NCI-H460 (cell line): ENCODE measurements around the gene S100A6. TPM values are rescaled to one million over a fixed set of nuclear protein-coding genes. Genes with fewer than 3 reads are reported as not detected.
"Not testable (repeated sequence)": the region's sequence is repeated elsewhere in the genome, so short reads cannot be mapped to it uniquely, and the experiment has no call there.

Source experiments
- DNase-seq: peaks from one replicate; pipeline ENCODE4 v3.0.0-alpha.2; 2016; ENCODE audit warnings: low read depth; ENCODE audit errors: extremely low read depth
- total RNA-seq: library from RNA; depleted of rRNA; stranded (reverse); fragments of >200 nt; shearing (Covaris generic); gene quantifications from 2 replicates; pipeline ENCODE4 v1.2.3, GENCODE V29; 2014

S100A6 gene
- total RNA-seq, 1 experiment from 2014 or later = 743 TPM

- peak; percentile 87 for DNase-seq
These were observed 2.0 kb downstream of the S100A6 start for GRCh38 chr1:153533689-153534201.

DNA sequence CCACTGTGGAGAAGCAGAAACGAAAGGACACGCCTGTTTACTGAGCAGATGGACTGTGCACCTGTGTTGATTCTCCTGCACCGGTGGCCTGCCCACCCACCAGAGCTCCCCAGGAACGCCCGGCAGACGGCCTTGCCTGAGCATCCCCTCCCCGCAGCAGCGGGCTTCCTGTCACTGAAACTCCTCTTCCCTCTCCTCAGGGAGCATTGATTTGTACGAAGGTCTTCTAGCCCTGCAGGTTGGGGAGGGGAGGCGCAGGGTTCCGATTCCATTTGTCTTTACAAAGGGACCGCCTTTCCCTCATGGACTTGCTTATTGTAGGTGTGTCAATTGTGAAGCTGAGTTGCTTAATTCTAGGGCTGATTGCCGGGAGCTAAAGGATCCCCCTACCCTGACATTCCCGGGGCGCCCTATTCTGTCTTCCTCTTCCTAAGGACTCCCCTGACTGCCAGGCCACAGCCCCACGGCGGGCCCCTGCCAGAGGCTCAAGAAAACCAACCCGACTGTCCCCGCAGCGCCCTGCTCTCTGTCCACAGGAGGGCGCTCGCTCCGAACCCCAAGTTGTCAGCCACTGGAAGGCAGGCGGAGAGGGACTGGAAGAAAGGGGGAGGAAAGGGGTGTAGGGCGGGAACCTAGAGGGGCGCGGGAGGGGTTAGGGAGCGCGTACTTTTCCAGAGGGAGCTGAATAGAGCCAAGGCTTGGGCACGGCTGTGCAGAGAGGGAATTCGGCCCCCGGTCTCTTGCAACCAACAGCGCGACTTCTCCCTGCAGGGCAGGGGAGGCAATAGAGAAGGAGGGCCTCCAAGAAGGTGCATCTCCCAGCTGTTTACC lies 2.8 kb downstream of the S100A6 start:
- peak; percentile 92 for DNase-seq

GRCh38 chr1:153532181-153532580 lies 3.6 kb downstream of the S100A6 start:
- no peak for DNase-seq

DNA sequence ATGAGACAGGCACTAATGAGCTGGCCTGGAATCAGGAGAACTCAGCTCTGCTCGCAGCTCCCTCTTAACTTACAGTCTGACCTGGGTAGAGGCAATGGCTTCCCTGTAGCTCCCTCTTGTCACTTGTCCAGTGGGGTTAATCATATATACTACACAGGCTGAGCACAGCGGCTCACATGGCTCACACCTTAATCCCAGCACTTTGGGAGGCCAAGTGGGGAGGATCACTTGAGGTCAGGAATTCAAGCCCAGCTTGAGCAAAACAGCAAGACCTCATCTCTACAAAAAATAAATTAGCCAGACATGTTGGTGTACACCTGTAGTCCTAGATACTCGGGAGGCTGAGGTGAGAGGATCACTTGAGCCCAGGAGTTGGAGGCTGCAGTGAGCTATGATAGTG lies 4.2 kb downstream of the S100A6 start:
- DNase-seq = no peak

- DNase-seq = no peak
These were observed 8.1 kb downstream of the S100A6 start for GRCh38 chr1:153527683-153528040.

- DNase-seq = no peak
These were observed 8.6 kb downstream of the S100A6 start for GRCh38 chr1:153527023-153527682.

- DNase-seq = no peak
These were observed 9.7 kb downstream of the S100A6 start for GRCh38 chr1:153526132-153526543.

DNA sequence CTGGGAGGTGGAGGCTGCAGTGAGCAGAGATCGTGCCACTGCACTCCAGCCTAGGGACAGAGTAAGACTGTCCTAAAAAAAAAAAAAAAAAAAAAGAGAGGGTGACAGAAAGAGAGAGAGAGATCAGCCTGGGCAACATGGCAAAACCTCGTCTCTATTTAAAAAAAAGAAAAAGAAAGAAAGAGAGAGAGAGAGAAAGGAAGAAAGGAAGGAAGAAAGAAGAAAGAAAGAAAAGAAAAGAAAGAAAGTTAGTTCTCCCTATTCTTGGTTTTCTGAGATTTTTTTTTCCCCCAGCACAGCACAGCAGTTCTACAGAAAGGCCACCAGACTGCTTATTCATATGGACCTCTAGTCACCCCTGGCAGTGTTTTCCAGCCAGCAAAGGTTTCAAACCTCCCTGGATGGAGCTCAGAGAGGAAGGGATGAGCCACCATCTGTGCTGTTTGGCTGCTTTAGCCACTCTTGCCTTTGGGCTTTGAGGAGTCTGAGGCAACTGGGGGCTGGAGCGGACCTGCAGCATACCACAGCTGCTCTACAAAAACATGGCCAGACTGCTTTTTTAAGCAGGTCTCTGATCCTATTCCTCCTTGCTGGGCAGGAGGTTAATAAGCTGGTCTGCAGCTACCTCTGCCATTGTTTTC lies 10.6 kb downstream of the S100A6 start:
- no peak for DNase-seq

DNA sequence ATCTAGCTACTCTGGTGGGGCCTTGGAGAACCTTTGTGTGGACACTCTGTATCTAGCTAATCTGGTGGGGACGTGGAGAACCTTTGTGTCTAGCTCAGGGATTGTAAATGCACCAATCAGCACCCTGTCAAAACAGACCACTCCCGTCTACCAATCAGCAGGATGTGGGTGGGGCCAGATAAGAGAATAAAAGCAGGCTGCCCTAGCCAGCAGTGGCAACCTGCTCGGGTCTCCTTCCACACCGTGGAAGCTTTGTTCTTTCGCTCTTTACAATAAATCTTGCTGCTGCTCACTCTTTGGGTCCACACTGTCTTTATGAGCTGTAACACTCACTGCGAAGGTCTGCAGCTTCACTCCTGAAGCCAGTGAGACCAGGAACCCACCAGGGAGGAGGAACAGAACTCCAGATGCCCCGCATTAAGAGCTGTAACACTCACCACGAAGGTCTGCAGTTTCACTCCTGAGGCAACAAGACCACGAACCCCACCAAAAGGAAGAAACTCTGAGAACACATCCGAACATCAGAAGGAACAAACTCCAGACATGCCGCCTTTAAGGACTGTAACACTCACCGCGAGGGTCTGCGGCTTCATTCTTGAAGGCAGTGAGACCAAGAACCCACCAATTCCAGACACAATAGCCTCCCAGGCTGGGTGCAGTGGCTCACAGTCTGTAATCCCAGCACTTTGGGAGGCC lies 13.3 kb downstream of the S100A6 start:
- not testable (repeated sequence) for DNase-seq

- DNase-seq = not testable (repeated sequence)
These were observed 14.0 kb downstream of the S100A6 start for GRCh38 chr1:153521808-153522207.

GRCh38 chr1:153520818-153521476 lies 14.8 kb downstream of the S100A6 start:
- DNase-seq = no peak

- not testable (repeated sequence) for DNase-seq
These were observed 15.6 kb downstream of the S100A6 start for GRCh38 chr1:153520137-153520691.

GRCh38 chr1:153519242-153519641 lies 16.5 kb downstream of the S100A6 start:
- DNase-seq = no peak

DNA sequence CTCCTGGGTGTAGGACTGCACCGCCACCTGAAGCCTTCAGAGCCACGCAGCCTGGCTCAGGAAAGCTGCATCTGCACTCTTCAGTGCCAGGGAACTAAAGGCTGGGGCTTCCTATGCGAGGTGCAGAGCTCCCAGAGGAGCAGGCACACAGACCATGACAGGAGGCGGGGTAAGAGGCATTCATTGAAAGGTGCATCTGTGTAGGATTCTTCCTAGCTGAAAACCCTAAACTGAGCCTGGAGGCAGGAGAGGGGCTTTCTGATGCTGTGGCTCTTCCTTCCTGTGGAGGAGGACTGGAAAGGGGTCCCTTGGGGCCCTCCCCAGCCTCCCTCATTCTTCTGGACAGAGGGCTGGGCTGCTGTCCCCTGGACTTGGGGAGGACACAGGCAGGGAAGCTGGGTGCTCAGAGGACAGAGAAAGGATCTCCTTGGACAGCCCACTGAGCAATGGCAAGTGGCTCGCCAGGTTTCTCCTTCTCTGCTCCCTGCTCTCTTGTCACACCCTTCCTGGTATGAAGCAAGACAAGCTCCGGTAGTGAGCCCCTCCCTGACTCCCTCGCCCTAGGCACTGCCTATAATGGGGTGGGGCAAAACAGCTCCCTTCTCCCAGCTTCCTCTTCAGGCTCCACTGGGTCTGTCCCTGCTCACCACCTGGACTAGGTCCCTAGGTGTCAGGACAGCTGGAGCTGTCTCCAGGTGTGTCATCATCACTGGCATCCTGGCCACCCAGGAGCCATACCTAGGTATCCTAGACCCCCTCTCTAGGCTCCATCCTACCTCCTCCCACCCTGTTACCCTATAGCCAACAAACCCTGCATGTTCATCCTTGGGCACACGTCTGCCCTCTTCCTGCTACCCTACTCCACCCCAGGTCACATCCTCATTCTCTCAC lies 20.0 kb downstream of the S100A6 start:
- peak; percentile 73 for DNase-seq

- no peak for DNase-seq
These were observed 22.1 kb downstream of the S100A6 start for GRCh38 chr1:153513666-153514065.

- no peak for DNase-seq
These were observed 22.8 kb downstream of the S100A6 start for GRCh38 chr1:153513023-153513422.

DNA sequence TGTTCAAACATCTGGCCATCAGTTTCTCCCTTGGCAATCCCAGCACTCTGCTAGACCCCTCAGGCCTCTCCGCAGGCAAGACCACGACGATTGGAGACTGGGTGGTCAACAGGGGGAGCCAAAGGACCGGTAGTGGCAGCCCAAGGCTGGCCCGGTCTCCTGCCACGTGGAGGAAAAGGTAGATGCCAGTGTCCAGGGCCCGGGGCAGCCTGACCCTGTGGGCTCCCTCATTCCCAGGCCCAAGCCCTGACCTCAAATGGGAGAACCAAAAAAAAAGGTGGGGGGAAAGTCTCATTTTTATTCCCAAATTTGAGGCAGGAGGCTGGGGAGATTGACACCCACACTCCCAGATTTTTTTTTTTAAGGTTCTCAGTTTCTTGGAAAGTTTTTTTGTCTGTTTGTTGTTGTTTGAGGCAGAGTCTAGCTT lies 24.8 kb downstream of the S100A6 start:
- peak; percentile 88 for DNase-seq

- DNase-seq = peak; percentile 52
These were observed 25.9 kb downstream of the S100A6 start for GRCh38 chr1:153509729-153510354.
